ENCODE measurements around the gene AKT3. TPM values are rescaled to one million over a fixed set of nuclear protein-coding genes. Genes with fewer than 3 reads are reported as not detected.
A peak's percentile ranks its signal among the peaks of the same experiment; 100 is the strongest.
"Not testable (repeated sequence)": the region's sequence is repeated elsewhere in the genome, so short reads cannot be mapped to it uniquely, and the experiment has no call there.

AKT3 gene
- total RNA-seq = 10 to 100 TPM; 63.3 to 78.2 TPM

DNA sequence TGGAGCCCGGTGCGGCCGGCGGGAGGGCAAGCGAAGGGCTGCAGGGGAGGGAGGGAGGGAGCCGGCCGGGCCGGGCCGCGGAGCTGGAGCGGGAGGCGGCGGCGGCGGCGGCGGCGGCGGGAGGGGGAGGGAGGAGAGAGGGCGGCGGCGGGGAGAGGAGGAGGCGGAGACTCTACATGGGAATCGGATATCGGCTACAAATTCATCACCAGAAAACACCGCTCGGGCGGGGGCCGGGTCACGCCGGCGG lies at the start of gene AKT3:
Gene AKT3 (minus strand): TSS at position 42 of the 250 bp plus-strand sequence. CDS start 7,073 bp downstream, outside the sequence.
- peak within 1 kb of the TSS; percentile 96 for H3K4me3 Mint-ChIP-seq
- no peaks in the 10 kb centered on the region for H3K9me3 Mint-ChIP-seq
- peak; percentile 75 for ATAC-seq (ENCODE audit: low read depth)
- H3K4me1 Mint-ChIP-seq = peaks cover 16% of the 10 kb centered on the region
- H3K36me3 Mint-ChIP-seq = peaks cover 1% of the 10 kb centered on the region
- peak within 1 kb of the TSS; percentile 91 for H3K27ac Mint-ChIP-seq
- no peak for DNase-seq
- POLR2A ChIA-PET = interaction anchor here (1.0 kb wide), 1 partner anchor 198 kb away, joined by 3 read pairs; no protein-coding TSS in a partner anchor
- H3K27me3 Mint-ChIP-seq = peaks cover 17% of the 10 kb centered on the region

- Mint-ChIP-seq H3K27ac (no peak overlapping the region), H3K9me3 (no peaks in the 10 kb centered on the region), H3K27me3 (peaks cover 10% of the 10 kb centered on the region), H3K4me3 (no peak overlapping the region), H3K36me3 (no peaks in the 10 kb centered on the region), H3K4me1 (no peaks in the 10 kb centered on the region)
- POLR2A ChIA-PET = no interaction called here
- no peak for DNase-seq
- ATAC-seq (ENCODE audit: low read depth) = no peak
Measured at GRCh38 chr1:243898278-243898677, 48.2 kb upstream of the AKT3 start.

GRCh38 chr1:243896313-243896712 lies 46.3 kb upstream of the AKT3 start:
- DNase-seq (no peak), ATAC-seq (ENCODE audit: low read depth) (no peak)
- no peak overlapping the region for H3K4me3 Mint-ChIP-seq
- H3K27ac Mint-ChIP-seq = no peak overlapping the region
- POLR2A ChIA-PET = no interaction called here
- H3K9me3 Mint-ChIP-seq = no peaks in the 10 kb centered on the region
- no peaks in the 10 kb centered on the region for H3K36me3 Mint-ChIP-seq
- H3K27me3 Mint-ChIP-seq = peaks cover 6% of the 10 kb centered on the region
- H3K4me1 Mint-ChIP-seq = no peaks in the 10 kb centered on the region

DNA sequence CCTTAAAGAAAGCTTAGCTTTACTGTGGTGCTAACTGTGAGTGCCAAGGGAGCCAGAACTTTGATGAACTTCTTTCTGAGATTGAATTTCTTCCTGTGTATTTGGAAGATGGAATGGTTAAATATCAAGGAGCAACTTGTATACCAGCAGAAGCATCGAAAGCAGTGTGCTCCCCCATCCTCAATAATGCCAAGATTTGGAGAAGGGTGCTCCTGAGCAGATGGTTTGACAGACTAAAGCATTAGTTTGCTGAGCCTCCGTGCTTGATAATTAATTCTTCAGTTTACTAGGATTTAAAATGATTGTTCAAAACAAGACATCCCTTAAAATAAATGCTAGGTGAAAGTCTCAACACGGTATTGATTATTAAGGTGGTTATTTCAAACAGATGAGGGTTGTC lies 42.4 kb upstream of the AKT3 start:
- ATAC-seq (ENCODE audit: low read depth) (no peak), DNase-seq (no peak)
- Mint-ChIP-seq H3K27ac (no peak overlapping the region), H3K36me3 (no peaks in the 10 kb centered on the region), H3K9me3 (no peaks in the 10 kb centered on the region), H3K4me3 (no peak overlapping the region), H3K4me1 (no peaks in the 10 kb centered on the region), H3K27me3 (no peaks in the 10 kb centered on the region)
- POLR2A ChIA-PET = no interaction called here

DNA sequence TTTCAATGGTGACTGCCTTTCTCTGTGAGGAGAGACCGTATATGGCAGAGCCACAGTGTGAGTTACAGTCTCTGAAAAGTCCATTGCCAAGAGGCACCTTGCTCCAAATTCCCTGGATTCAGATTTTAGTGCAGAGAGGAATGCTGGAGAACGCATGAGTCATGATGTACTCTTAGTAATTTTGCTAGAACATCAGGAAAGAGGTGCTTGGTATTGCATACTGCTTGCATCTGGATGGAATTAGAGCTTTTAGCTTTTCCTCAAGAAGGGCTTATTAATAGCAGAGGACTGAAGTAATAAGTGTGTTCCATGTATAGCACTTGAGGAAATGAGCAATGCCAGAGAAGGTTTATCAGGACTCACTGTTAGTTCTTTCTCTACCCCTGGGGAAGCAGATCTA lies 40.5 kb upstream of the AKT3 start:
- POLR2A ChIA-PET = no interaction called here
- DNase-seq (no peak), ATAC-seq (ENCODE audit: low read depth) (no peak)
- Mint-ChIP-seq H3K4me1 (no peaks in the 10 kb centered on the region), H3K9me3 (no peaks in the 10 kb centered on the region), H3K4me3 (no peak overlapping the region), H3K36me3 (no peaks in the 10 kb centered on the region), H3K27me3 (peaks cover 8% of the 10 kb centered on the region), H3K27ac (no peak overlapping the region)

- Mint-ChIP-seq H3K27ac (no peak overlapping the region), H3K4me3 (no peak overlapping the region), H3K27me3 (peaks cover 12% of the 10 kb centered on the region)
Measured at GRCh38 chr1:243885806-243886205, 35.8 kb upstream of the AKT3 start.

DNA sequence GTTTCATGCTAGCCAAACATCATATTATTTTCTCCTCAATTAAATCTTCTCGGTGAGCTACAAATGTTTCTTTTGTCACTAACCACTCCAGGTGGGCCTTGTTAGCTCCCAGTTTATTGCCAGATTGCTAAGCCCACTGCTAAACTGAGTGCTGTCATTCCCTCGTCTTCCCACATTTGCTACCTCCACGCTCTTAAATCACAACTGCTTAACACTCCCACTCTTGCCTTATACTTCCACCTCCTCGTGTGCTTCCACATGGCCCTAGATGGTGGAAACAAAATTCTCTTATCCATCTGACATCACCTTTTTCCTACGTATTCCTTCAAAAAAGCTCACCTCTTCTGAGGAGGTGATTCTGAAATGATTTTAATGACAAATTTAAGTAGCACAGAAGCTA lies 34.6 kb upstream of the AKT3 start:
- no peaks in the 10 kb centered on the region for H3K4me1 Mint-ChIP-seq
- H3K4me3 Mint-ChIP-seq = no peak overlapping the region
- no peaks in the 10 kb centered on the region for H3K9me3 Mint-ChIP-seq
- no peak for DNase-seq
- POLR2A ChIA-PET = no interaction called here
- ATAC-seq (ENCODE audit: low read depth) = no peak
- H3K27ac Mint-ChIP-seq = no peak overlapping the region
- H3K36me3 Mint-ChIP-seq = no peaks in the 10 kb centered on the region
- peaks cover 12% of the 10 kb centered on the region for H3K27me3 Mint-ChIP-seq

More at GRCh38 chr1:243885806-243886205, 35.8 kb upstream of the AKT3 start:
- DNase-seq (no peak), ATAC-seq (ENCODE audit: low read depth) (no peak)
- POLR2A ChIA-PET = no interaction called here
- H3K9me3 Mint-ChIP-seq = no peaks in the 10 kb centered on the region
- no peaks in the 10 kb centered on the region for H3K4me1 Mint-ChIP-seq
- no peaks in the 10 kb centered on the region for H3K36me3 Mint-ChIP-seq

- Mint-ChIP-seq H3K4me1 (no peaks in the 10 kb centered on the region), H3K4me3 (no peak overlapping the region), H3K36me3 (no peaks in the 10 kb centered on the region), H3K27me3 (peaks cover 12% of the 10 kb centered on the region), H3K27ac (no peak overlapping the region), H3K9me3 (no peaks in the 10 kb centered on the region)
- POLR2A ChIA-PET = no interaction called here
- ATAC-seq (ENCODE audit: low read depth) (no peak), DNase-seq (no peak)
Measured at GRCh38 chr1:243883551-243883950, 33.5 kb upstream of the AKT3 start.

DNA sequence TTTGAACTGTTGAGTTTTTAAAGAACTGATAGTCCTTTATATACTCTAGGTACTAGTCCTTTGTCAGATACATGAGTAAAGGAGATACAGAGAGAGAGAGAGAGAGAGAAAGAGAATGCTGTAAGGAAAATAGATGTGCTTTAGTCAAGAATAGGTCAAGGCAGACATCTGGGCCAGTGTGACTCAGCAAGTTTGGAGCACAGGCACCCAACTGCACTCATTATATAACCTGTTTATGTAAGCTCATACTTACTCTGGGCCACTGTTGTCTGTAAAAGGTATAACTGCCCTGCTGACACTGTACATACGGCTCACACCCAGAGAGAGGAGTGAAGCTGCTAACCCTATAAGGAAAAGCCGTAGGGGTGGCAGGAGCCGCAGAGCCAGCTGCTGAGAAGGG lies 32.2 kb upstream of the AKT3 start:
- POLR2A ChIA-PET = no interaction called here
- no peak overlapping the region for H3K4me3 Mint-ChIP-seq
- DNase-seq (no peak), ATAC-seq (ENCODE audit: low read depth) (no peak)
- H3K27me3 Mint-ChIP-seq = peaks cover 12% of the 10 kb centered on the region
- H3K9me3 Mint-ChIP-seq = no peaks in the 10 kb centered on the region
- no peaks in the 10 kb centered on the region for H3K4me1 Mint-ChIP-seq
- H3K27ac Mint-ChIP-seq = no peak overlapping the region
- no peaks in the 10 kb centered on the region for H3K36me3 Mint-ChIP-seq

GRCh38 chr1:243877058-243877457 lies 27.0 kb upstream of the AKT3 start:
- H3K4me1 Mint-ChIP-seq; ATAC-seq (ENCODE audit: low read depth); H3K27ac Mint-ChIP-seq; POLR2A ChIA-PET; H3K4me3 Mint-ChIP-seq; DNase-seq; H3K9me3 Mint-ChIP-seq; H3K36me3 Mint-ChIP-seq; H3K27me3 Mint-ChIP-seq: not testable (repeated sequence)

DNA sequence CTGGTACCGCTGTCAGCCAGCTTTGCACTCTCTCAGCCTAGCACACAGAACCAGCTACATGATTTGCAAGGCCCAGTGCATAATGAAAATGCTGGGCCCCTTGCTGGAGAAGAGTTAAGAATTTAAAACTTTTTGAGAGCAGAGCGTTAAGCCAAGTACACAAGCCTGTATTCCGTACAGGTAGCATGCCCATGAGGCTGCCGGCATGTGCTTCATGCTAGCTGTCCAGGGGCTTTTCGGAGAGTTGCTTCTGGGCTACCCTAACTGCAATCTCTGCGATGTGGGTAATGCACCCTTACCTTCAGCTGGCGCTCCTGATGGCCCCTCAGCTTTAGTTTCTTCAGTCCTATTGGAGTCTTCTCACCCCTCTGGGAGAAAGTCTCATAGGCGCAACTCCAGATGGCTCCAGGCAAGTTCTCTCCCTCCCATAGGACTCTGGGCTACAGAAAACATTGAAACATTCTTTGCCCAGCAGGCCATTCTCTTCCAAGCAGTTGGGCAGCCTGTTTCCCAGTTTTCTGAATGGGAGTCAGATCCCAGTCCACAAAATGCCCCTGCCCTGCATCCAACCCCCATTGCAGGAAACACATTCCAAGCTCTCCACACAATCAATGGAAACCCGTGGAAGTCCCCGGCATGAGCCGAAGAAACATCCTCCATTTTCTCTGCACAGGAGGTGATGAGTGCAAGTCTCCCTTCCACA lies 5.7 kb upstream of the AKT3 start:
- Mint-ChIP-seq H3K4me1 (peaks cover 10% of the 10 kb centered on the region), H3K4me3 (no peak overlapping the region), H3K27me3 (peaks cover 19% of the 10 kb centered on the region), H3K36me3 (no peaks in the 10 kb centered on the region), H3K27ac (no peak overlapping the region), H3K9me3 (no peaks in the 10 kb centered on the region)
- POLR2A ChIA-PET = no interaction called here
- ATAC-seq (ENCODE audit: low read depth) = no peak
- DNase-seq = no peak

DNA sequence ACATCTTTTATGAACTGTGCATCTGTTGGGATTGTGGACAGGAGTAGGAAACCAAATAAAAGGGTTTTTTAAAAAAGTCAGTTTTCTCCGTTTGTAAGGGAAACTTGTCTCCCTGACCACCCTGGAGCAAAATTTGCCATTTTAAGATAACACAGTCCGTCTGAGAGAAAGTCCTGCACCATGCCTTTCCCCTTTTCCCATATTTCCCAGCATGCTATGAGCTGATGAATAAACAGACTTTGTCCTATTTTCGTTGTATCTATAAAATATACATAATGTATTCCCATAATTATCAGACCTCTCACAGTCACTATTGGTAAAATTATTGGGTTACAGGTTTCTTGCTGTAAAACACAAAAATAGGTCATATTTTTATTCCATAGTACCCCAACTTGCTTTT lies 1.7 kb upstream of the AKT3 start:
- no peak for ATAC-seq (ENCODE audit: low read depth)
- peaks cover 13% of the 10 kb centered on the region for H3K27me3 Mint-ChIP-seq
- no peaks in the 10 kb centered on the region for H3K9me3 Mint-ChIP-seq
- H3K4me3 Mint-ChIP-seq = peak overlapping the region; percentile 88
- peaks cover 1% of the 10 kb centered on the region for H3K36me3 Mint-ChIP-seq
- DNase-seq = no peak
- peaks cover 16% of the 10 kb centered on the region for H3K4me1 Mint-ChIP-seq
- POLR2A ChIA-PET = no interaction called here
- peak overlapping the region; percentile 69 for H3K27ac Mint-ChIP-seq

DNA sequence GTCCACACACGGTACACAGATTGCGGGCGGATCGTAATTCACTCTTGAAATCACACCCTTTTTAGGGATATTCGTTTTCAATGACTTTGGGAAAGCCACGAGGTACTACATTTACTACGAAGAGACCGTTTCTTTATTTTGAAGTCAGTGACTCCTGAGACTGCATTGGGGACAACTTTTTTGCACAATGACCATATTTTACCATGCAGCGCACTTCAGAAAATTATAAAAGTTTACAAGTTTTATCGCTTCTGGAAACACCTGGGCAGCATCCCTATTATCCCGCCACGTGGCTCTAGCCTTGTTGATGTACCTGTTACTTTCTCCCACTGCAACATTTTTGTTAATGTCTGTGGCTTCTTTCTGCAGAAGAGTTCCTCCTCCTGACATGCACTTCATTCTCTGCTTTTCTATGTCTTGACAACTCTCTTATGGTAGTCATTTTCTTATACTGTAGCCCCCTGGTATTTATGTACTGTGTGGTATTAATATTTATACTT lies 1.3 kb upstream of the AKT3 start:
- no peak for ATAC-seq (ENCODE audit: low read depth)
- Mint-ChIP-seq H3K4me3 (peak overlapping the region; percentile 88), H3K4me1 (peaks cover 16% of the 10 kb centered on the region), H3K27me3 (peaks cover 17% of the 10 kb centered on the region), H3K27ac (peak overlapping the region; percentile 85), H3K36me3 (peaks cover 1% of the 10 kb centered on the region), H3K9me3 (no peaks in the 10 kb centered on the region)
- no peak for DNase-seq
- POLR2A ChIA-PET = no interaction called here

DNA sequence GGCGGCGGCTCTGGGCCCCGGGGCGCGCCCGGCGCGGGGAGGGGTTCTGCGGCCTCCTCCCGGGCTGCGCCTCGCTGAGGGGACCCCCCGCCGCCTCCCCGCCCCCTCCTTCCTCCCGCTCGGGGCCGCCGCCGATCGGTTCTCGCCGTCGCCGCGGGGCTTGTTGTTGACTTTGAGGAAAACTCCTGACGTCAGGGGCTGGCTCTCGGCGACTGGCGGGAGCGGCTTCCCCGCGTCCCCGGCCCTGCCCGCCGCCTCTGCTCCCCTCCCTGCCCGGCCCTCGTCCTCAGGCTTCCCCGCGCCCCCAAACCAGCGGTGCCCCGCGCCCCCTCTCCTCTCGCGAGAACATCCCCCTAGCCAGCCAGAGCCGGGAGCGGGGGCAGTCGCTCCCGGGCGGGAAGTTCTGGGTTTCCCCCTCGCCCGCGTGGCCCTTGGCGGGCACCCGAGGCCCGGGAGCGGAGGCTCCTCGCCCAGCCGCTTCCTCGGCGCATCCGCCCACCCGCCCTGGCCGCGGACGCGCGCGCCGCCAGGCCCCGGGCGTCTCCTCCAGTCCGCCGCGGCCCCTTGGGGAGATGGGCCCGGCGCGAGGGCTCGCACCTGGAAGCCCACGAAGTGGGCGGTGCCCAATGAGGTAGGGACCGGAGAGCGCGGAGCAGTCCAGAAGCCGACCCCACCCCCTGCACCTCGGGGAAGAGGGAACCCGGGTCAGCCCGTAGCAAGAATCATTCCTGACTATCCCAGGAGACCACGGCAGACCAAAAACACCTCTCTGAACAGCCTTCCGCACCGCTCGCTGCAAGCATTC lies 611 bp upstream of the AKT3 start:
- peak; percentile 48 for ATAC-seq (ENCODE audit: low read depth)
- peaks cover 17% of the 10 kb centered on the region for H3K27me3 Mint-ChIP-seq
- DNase-seq = peak; percentile 78
- H3K4me3 Mint-ChIP-seq = peak overlapping the region; percentile 88
- POLR2A ChIA-PET = interaction anchor here (1.0 kb wide), 1 partner anchor 197 kb away, joined by 3 read pairs; no protein-coding TSS in a partner anchor
- H3K9me3 Mint-ChIP-seq = no peaks in the 10 kb centered on the region
- H3K27ac Mint-ChIP-seq = peak overlapping the region; percentile 85
- H3K4me1 Mint-ChIP-seq = peaks cover 16% of the 10 kb centered on the region
- H3K36me3 Mint-ChIP-seq = peaks cover 1% of the 10 kb centered on the region
